Activated CD8-positive, alpha-beta memory T cell treated with anti-CD3 and anti-CD28 coated beads for 36 hours (primary cell): ENCODE measurements around the gene KIF15. TPM values are rescaled to one million over a fixed set of nuclear protein-coding genes. Genes with fewer than 3 reads are reported as not detected.

ENCODE experiments used
- CTCF ChIA-PET: fragments of 350-600 bp; sonication (Branson Sonifier 250); formaldehyde crosslinking; loops from one replicate; lab custom pipeline; 2021; ENCODE audit warnings: antibody characterized with exemption; lab: Charles Lee
- POLR2A ChIA-PET: fragments of 350-600 bp; sonication (Branson Sonifier 250); formaldehyde crosslinking; loops from one replicate; lab custom pipeline; 2021; ENCODE audit warnings: antibody characterized with exemption; lab: Charles Lee
- total RNA-seq, 2 experiments: library from RNA; stranded (reverse); gene quantifications; one replicate each; pipeline ENCODE4 v1.2.3, GENCODE V29; 2021

The KIF15 gene, protein sequence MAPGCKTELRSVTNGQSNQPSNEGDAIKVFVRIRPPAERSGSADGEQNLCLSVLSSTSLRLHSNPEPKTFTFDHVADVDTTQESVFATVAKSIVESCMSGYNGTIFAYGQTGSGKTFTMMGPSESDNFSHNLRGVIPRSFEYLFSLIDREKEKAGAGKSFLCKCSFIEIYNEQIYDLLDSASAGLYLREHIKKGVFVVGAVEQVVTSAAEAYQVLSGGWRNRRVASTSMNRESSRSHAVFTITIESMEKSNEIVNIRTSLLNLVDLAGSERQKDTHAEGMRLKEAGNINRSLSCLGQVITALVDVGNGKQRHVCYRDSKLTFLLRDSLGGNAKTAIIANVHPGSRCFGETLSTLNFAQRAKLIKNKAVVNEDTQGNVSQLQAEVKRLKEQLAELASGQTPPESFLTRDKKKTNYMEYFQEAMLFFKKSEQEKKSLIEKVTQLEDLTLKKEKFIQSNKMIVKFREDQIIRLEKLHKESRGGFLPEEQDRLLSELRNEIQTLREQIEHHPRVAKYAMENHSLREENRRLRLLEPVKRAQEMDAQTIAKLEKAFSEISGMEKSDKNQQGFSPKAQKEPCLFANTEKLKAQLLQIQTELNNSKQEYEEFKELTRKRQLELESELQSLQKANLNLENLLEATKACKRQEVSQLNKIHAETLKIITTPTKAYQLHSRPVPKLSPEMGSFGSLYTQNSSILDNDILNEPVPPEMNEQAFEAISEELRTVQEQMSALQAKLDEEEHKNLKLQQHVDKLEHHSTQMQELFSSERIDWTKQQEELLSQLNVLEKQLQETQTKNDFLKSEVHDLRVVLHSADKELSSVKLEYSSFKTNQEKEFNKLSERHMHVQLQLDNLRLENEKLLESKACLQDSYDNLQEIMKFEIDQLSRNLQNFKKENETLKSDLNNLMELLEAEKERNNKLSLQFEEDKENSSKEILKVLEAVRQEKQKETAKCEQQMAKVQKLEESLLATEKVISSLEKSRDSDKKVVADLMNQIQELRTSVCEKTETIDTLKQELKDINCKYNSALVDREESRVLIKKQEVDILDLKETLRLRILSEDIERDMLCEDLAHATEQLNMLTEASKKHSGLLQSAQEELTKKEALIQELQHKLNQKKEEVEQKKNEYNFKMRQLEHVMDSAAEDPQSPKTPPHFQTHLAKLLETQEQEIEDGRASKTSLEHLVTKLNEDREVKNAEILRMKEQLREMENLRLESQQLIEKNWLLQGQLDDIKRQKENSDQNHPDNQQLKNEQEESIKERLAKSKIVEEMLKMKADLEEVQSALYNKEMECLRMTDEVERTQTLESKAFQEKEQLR (N-terminal part only)
- 10 to 100 TPM; 24.0 to 25.7 TPM for total RNA-seq

DNA sequence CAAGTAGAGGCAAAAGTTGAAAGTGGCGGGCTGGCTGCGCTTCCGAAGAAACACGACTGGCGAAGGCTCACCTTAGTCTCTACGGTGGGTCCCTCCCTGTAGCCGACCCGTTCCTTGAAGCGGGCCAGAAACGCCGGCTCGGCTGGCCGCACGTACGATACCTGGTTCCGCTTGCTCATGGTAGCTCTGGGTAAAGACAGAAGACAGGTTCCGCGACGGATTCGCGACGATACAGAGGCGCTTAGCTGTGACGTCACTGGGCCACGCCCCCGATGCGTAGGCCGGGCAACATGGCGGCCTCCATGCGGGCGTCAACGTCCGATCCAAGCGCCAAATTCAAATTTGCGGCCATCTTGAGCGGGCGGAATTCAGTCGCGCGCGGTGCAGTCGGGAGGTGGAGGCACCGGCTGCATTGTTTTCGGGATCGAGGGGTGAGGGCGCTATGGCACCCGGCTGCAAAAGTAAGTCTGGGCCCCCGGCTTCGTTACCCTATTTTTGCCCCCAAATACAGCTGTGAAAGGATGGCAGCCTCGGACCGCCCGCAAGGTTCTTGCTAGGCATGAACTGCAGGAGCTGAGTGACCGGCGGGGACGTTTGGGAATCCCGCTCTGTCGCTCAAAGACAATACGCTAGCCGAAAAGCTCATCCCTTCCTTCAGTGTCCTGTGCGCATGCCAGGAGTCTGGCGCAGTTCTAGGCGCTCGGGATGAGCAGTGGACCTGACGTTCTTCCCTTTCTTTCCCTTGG, at the start of gene KIF15, which contains the start of gene KIAA1143:
TSS of gene KIF15 (plus strand) at position 371 of the 746 bp plus-strand sequence. CDS start at position 443, 72 bp downstream.
TSS of gene KIAA1143 (minus strand) at position 196 of the 746 bp plus-strand sequence. CDS start at position 179, 17 bp downstream.
- POLR2A ChIA-PET, result interaction anchor here (1.0 to 2.3 kb wide), 2 partner anchors 32 to 137 kb away, joined by 3 to 12 read pairs; partner anchors contain the start of genes ZNF197 and ZNF501
- CTCF ChIA-PET, result interaction anchor here (1.0 to 1.7 kb wide), 2 partner anchors 32 to 34 kb away, joined by 3 to 6 read pairs; partner anchors contain the start of gene ZNF501

DNA sequence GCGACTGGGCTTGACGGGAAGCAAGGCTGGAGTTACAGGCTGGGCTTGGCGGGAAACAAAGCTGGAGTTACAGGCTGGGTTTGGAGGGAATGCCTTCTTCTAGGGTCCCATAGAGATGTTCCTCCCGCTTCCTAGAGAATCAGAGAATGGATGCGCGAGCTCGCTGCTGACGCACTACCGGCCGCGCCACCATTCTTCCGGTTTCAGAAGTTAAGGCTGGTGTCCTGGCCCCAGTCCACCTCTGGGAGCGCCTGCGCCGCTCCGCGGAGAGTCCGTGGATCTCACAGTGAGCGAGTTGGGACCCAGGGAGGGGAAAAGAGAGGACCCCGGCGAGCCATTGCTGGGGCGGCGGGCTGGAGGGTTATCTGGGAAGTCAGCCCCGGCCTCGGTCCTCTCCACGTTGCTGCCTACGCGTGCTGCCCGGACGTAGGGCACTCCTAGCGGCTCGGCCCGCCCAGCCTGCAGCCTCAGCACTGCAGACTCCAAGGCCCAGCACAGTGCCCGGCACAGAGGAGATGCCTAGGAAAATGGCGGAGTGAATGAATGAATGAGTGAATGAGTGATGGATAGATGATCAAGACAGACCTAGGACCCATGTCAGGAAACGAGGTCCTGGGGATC, 49.0 kb upstream of the KIF15 start, which contains the start of gene ZNF502:
TSS of gene ZNF502 (plus strand) at position 206 of the 621 bp plus-strand sequence. CDS start 7,602 bp downstream, outside the sequence.
- POLR2A ChIA-PET, result no interaction called here
- CTCF ChIA-PET, result interaction anchor here (0.6 to 1.0 kb wide), 2 partner anchors 10 to 90 kb away, joined by 3 to 4 read pairs; no protein-coding TSS in a partner anchor

DNA sequence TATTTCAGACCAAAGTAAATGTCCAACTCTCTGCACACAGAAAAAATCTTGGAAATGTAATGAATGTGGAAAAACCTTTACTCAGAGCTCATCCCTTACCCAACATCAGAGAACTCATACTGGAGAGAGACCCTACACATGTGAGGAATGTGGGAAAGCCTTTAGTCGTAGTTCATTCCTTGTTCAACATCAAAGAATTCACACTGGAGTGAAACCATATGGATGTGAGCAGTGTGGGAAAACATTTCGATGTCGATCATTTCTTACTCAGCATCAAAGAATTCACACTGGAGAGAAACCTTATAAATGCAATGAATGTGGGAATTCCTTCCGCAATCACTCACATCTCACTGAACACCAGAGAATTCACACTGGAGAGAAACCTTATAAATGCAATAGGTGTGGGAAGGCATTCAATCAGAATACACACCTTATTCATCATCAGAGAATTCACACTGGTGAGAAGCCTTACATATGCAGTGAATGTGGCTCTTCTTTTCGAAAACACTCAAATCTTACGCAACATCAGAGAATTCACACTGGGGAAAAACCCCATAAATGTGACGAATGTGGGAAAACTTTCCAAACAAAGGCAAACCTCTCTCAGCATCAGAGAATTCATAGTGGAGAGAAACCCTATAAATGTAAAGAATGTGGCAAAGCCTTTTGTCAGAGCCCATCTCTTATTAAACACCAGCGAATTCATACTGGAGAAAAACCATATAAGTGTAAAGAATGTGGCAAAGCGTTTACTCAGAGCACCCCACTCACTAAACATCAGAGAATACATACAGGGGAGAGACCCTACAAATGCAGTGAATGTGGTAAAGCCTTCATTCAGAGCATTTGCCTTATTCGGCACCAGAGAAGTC, 40.1 kb upstream of the KIF15 start:
- ChIA-PET CTCF (no interaction called here), POLR2A (no interaction called here)

DNA sequence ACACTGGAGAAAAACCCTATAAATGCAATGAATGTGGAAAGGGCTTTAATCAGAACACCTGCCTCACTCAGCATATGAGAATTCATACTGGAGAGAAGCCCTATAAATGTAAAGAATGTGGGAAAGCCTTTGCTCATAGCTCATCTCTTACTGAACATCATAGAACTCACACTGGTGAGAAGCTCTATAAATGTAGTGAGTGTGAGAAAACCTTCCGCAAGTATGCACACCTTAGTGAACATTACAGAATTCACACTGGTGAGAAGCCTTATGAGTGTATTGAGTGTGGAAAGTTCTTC, 39.5 kb upstream of the KIF15 start:
- POLR2A ChIA-PET, result no interaction called here
- CTCF ChIA-PET, result interaction anchor here (1.0 kb wide), 1 partner anchor 10 kb away, joined by 3 read pairs; no protein-coding TSS in a partner anchor

DNA sequence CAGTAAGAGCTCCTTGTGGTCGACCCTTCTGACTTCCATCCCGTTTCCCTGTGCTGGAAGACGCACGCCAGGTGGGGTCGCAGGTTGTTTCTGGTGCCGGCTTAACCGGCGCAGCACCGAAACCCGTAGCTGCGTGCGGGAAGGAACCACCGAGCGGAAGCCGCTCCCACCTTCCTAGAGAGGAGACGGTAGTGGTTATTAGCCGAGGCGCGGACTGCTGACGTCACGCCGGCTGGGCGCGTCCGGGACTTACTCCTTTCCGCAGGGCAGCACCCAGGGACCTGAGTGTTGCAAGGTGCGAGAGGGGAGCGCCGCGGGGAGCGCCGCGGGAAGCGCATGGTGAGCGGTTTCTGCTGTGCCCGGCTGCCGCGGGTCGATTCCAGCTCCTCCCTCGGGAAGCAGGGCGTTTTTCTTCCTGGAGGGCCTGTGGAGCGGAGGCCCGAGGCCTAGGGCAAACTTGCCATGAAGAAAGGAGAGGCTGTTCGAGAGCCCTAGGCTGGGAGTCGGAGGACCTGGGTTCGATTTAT, 32.1 kb upstream of the KIF15 start, which contains the start of gene ZNF501:
TSS of gene ZNF501 (plus strand) at position 252 of the 527 bp plus-strand sequence. CDS start 4,787 bp downstream, outside the sequence.
- ChIA-PET CTCF (interaction anchor here (1.4 kb wide), 1 partner anchor 31 kb away, joined by 6 read pairs; the partner anchor contains the start of genes KIAA1143 and KIF15), POLR2A (interaction anchor here (1.8 kb wide), 1 partner anchor 32 kb away, joined by 12 read pairs; the partner anchor contains the start of genes KIAA1143 and KIF15)

DNA sequence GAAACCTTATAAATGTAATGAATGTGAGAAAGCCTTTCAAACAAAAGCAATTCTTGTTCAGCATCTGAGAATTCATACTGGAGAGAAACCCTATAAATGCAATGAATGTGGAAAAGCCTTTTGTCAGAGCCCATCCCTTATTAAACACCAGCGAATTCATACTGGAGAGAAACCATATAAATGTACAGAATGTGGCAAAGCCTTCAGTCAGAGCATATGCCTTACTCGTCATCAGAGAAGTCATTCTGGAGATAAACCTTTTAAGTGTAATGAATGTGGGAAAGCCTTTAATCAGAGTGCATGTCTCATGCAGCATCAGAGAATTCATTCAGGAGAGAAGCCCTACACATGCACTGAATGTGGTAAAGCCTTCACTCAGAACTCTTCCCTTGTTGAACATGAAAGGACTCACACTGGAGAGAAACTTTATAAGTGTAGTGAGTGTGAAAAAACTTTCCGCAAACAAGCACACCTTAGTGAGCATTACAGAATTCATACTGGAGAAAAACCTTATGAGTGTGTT, 26.9 kb upstream of the KIF15 start:
- POLR2A ChIA-PET, result no interaction called here
- CTCF ChIA-PET, result no interaction called here

DNA sequence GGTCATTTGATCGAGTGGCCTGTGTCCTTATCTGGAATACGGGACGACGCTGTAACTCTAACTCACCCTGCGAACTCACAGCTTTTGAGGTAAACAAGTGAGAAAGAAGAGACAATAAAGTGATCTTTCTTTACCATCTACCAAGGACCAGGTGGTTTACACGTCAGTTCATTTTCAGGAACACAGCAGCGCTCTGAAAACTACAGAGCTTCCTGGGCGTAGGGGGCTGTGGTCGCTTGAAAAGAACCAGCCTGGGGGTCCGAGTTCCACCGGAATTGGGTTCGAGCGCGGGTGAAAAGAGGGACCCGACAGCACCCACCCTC, 532 bp upstream of the KIF15 start:
- ChIA-PET POLR2A (interaction anchor here (1.0 to 2.3 kb wide), 3 partner anchors 32 to 250 kb away, joined by 3 to 12 read pairs (median 3); partner anchors contain the start of genes ZNF197 and ZNF501), CTCF (interaction anchor here (1.7 kb wide), 1 partner anchor 32 kb away, joined by 6 read pairs; the partner anchor contains the start of gene ZNF501)

DNA sequence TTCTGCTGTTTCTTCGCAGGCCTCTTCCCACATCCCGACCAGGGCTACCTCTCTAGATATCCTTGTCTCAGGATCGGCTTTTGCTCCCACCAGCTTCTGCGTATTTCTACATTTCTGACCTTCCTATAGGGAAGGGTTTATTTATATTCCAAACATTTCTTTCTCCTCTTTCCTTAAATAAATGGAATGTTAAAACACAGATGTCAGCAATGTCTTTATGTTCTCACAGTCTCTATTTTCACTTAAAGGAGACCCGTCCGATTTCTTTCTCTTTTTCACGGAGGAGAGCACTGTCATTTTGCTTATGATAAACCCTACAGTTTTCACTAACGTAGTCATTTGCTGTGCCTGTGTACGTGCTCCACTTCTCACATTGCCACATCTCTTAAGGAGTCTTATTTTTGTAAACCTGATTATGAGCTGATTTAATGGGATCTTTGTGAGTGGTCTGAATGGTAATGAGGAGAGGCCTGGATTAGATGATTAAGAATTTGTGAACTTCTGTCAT, 630 bp downstream of the KIF15 start:
- POLR2A ChIA-PET, result interaction anchor here (2.3 kb wide), 1 partner anchor 33 kb away, joined by 12 read pairs; the partner anchor contains the start of gene ZNF501
- CTCF ChIA-PET, result interaction anchor here (1.0 kb wide), 1 partner anchor 35 kb away, joined by 3 read pairs; no protein-coding TSS in a partner anchor

DNA sequence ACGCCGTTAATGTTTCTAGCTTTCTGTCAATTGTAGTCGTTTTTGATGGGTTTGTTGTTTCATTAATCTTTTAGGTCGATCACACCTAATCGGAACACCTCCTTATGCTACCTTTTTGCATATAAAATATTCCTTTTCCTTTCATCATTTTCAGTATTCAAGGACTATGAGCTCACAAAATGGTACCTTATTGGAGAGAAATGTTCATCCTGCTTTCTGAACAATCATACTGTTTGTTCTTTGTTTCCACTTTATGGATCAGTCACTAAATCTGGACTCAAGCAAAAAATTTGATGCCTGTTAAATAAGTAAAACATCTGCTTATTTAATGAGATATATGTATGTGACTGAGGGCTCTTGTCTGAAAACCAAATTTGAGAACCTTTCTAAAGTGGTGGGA, 1.1 kb downstream of the KIF15 start:
- ChIA-PET POLR2A (interaction anchor here (0.6 to 2.3 kb wide), 3 partner anchors 32 to 1912 kb away, joined by 3 to 12 read pairs (median 7); partner anchors contain the start of gene ZNF501), CTCF (no interaction called here)

DNA sequence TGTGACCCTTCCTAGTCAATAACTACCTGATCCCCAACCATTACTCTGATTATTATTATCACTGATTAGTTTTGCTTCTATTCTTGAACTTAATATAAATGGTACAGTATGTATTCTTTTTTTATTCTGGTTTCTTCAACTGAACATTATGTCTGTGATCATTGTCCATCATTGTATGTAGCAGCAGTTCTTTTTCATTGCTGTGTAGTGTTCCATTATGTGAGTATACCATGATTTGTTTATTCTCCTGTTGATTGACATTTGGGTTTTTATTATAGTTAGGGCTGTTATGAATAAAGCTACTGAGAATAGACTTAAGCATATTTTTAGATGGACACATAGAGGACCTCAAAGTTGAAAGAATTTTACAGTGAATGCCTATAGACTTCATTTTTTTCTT, 2.7 kb downstream of the KIF15 start:
- CTCF ChIA-PET, result no interaction called here
- POLR2A ChIA-PET, result no interaction called here

DNA sequence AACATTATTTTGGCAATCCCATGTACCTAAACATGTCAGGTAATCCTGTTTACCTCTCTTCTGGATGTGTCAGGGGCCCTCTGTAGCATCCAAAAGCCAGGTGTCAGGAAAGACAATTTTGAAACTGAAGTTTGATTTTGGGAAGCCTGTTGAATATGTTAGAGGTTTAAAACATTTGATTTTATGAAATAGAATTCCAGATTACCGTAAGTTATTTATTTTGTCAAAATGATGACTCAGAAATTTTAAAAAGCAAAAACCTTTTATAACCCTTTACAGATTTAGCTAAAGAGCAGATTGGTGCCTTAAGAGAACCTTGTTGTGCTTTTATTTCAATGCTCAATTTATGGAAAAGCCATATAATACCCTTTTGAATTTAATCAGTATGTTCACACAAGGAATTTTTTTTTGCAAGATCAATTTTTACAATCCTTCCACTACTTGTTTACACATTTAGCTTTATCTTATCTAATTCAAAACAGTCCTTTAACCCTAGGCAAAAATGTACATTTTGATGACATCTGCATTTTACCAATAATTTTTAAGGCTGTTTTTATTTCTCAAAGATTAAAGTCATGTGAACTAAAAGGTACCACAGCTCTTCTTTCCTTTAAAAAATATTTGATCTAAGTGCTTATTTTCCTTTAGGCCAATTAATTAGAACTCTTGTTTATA, 10.0 kb downstream of the KIF15 start:
- CTCF ChIA-PET, result no interaction called here
- POLR2A ChIA-PET, result no interaction called here

DNA sequence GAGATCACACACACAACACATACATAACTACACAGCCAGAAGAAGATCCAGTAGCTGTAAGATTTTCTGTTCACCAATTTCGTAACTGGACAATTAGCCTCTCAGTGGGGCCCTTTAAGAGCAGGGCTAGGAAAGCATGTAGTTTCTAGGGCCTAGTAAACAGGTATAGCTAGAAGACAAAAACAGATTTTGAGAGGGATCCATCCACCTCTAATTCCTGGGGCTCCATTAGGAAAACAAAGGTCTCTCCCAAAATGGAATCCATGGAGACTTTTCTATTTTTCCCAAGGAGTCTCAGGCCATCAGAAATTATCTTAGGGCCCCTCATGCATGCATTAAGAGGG, 10.5 kb downstream of the KIF15 start:
- CTCF ChIA-PET, result no interaction called here
- POLR2A ChIA-PET, result no interaction called here

DNA sequence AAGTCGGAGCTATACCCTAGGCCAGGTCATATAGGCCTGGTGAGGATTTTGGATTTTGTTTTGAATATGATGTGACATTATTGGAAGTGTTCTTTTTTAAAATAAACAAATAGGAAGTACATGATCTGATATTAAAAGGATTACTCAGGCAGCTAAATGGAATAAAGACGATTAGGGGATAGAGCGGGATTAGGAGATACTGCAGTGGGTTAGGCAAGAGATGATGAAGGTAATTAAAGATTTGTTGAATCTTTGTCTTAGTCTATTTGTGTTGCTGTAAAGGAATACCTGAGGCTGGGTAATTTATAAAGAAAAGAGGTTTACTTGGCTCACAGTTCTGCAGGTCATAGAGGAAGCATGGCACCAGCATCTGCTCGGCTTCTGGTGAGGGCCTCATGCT, 21.3 kb downstream of the KIF15 start:
- ChIA-PET POLR2A (no interaction called here), CTCF (no interaction called here)

DNA sequence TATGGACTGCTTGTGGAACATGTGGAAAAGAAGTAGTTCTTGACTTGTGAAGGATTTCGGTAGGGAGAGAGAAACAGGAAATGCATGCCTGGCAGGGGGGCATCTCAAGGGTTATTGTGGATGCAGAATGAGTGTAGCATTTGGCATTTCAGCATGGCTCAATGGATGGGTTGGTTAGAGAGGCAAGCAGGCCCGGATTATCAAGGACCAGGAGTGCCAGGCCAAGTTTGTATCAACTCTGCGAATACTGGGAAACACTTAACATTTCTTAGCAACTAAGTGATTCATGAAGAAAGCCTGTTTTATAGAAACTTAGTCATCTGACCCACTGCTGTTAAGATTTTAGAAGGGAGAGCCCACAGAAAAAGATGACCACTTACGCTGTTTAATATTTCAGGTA, 33.6 kb downstream of the KIF15 start:
- CTCF ChIA-PET, result no interaction called here
- POLR2A ChIA-PET, result no interaction called here

DNA sequence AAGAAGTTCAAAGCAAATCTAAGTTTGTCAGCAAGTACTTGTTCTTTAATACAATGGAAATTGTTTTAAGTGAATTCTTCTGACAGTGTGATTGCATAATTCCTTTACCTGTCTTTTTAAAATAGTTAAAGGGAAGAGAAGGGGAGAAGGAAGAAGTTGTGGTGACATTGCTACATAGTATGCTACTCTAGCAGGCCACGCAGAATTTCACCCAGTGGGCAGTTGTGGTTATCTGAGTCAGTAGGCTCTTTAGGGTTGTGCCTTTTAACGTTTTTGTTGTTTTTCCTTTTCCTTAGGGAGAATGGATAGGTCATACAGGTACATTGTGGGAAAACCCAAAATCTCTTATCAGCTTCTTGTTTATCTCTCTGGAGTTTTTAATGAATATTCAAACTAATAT, 40.4 kb downstream of the KIF15 start:
- CTCF ChIA-PET, result interaction anchor here (0.8 kb wide), 1 partner anchor 10 kb away, joined by 3 read pairs; no protein-coding TSS in a partner anchor
- POLR2A ChIA-PET, result no interaction called here
